GM19372 (cell line): ENCODE data around the gene CBLL1.

Source experiments
- ATAC-seq: cut with Tn5 transposase; IDR thresholded peaks from one replicate; pipeline ENCODE4 v1.9.1; 2021; ENCODE audit warnings: mild to moderate bottlenecking, low read depth, moderate library complexity; ENCODE audit not compliant: unreplicated experiment

The CBLL1 gene

GRCh38 chr7:107742678-107743566 is 1.0 kb upstream of the CBLL1 start:
- ATAC-seq = peak; percentile 30

DNA sequence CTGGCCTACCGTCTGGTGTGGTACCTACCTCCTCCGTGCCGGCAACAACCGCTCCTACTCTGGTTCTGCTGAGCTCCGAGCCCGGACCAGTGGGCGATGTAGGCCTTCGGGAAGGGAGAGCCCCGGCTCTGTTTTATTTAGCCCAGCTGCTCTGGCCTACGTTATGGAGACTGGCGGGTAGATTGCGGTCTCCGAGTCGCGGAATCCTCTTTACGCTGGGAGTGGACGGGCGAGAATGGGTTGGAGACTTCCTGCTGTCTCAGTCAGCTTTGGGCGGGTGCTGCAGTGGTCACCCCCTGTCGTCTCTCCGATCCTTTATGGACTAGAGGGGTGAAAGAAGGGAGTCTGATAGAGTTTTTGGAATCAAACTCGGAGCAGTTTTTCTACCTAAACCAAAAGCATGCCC is 406 bp downstream of the CBLL1 start:
- ATAC-seq = peak; percentile 24

- ATAC-seq = no peak
Observed at GRCh38 chr7:107746006-107746405, 2.1 kb downstream of the CBLL1 start.

DNA sequence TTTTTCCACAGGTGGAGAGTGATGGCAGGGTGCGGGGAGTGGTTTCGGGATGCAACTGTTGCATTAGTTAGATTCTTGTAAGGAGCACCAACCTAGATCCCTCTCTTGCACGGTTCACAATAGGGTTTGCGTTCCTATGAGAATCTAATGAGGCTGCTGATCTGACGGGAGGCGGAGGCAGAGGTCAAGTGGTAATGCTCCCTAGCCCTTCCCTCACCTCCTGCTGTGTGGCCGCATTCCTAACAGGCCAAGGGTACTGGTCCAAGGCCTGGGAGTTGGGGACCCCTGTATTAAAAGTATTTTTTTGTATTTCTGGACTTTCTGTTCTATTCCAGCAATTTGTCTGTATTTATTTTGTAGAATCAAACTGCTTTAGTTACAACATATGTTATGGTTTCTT is 7.2 kb downstream of the CBLL1 start:
- no peak for ATAC-seq

GRCh38 chr7:107754642-107755041 is 10.7 kb downstream of the CBLL1 start:
- ATAC-seq = no peak

DNA sequence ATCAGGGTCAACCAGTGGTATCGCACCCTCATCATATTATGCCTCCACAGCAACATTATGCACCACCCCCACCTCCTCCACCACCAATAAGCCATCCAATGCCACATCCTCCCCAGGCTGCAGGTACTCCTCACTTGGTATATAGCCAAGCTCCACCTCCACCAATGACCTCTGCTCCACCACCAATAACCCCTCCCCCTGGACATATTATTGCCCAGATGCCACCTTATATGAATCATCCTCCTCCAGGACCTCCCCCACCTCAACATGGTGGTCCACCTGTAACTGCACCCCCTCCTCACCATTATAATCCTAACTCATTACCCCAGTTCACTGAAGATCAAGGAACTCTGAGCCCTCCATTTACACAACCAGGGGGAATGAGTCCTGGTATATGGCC is 14.7 kb downstream of the CBLL1 start:
- no peak for ATAC-seq

GRCh38 chr7:107767391-107767790 is 23.4 kb downstream of the CBLL1 start:
- no peak for ATAC-seq

- ATAC-seq = no peak
Observed at GRCh38 chr7:107768263-107768662, 24.3 kb downstream of the CBLL1 start.

GRCh38 chr7:107773027-107773426 is 29.1 kb downstream of the CBLL1 start:
- ATAC-seq = no peak

DNA sequence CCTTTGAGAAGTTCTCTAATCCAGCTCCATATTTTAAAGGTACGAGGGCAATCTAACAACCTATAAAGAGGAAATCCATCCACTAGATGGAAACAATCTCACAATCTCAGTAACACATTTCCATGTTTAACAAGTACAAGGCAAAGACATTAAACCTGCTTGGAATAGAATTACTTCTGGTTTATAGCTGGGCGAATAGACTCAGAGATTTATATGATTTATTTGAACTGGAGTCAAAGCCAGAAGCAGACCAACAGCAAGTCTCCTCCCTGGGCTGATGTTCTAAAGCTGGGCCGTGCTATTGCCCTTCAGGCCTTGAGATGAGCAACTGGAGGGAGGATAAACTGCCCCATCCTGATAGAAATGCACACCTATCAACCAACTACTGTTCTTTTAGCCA is 33.8 kb downstream of the CBLL1 start:
- no peak for ATAC-seq

DNA sequence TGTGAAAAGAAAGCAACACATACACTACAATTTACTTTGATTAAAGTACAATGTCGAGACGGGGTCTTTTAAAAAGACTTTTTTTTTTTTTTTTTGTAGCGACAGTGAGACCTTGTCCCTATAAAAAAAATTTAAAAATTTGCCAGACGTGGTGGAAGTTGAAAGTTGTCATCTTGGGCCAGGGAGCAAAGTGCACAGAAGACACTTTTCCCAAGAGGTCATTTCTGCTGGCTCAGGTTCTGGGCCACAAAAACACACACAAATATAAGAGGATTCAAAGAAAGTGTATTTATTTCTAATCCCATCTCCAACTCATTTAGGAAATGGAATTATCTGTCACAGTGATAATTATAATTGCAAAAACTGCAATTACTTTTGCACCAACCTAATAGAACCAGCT is 34.3 kb downstream of the CBLL1 start:
- no peak for ATAC-seq

- ATAC-seq = no peak
Observed at GRCh38 chr7:107779647-107780099, 35.7 kb downstream of the CBLL1 start.

DNA sequence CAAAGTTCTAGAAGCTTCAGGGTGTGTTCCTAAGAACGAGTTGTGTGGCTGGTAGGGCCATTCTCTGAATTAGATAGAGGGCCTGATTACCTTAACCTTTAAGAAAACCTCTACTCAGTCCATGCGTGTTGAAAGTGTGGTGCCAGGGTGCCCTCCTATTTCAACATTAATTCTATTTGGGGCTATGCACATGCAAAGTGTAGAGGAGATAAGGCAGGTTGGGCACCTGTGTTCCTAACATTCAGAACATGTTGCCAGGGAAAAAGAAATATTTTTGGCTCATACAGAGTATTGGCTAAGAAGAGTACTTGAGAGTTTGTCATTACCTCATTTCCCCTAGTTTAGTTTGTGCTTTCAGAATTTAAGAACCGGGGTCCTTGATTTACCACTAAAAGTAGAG is 38.4 kb downstream of the CBLL1 start:
- no peak for ATAC-seq

GRCh38 chr7:107783648-107784047 is 39.7 kb downstream of the CBLL1 start:
- ATAC-seq = no peak

DNA sequence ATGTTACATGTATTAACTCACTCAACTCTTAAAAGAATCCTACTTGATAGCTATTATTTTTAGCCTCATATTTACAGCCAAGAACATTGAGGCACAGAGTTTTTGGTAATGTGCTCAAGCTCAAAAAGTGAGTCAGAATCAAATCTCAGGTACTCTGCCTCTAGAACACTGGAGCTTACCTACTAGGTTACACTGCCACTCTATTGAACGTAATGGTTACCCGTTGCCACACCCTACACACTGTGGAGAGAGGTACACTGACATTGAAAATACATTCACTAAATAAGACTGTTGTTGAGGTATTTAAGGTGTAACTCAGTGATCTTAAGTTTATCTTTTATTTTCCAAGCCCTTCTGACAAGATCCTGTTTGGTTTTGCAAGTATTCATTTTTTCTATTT is 41.2 kb downstream of the CBLL1 start:
- ATAC-seq = no peak

GRCh38 chr7:107785926-107786325 is 42.0 kb downstream of the CBLL1 start:
- no peak for ATAC-seq

GRCh38 chr7:107788216-107788615 is 44.3 kb downstream of the CBLL1 start:
- ATAC-seq = no peak

DNA sequence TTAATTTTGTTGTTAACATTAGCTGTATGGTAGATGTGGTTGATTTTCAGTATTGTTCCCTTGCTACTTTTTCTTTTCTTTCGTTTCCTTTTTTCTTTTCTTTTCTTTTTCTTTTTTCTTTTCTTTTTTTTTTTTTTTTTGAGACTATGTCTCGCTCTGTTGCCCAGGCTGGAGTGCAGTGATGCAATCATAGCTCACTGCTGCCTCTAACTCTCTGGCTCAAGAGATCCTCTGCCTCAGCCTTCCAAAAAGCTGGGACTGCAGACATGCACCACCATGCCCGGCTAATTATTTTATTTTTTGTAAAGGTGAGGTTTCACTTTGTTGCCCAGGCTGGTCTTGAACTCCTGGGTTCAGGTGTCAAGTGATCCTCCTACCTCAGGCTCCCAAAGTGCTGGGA is 44.7 kb downstream of the CBLL1 start:
- ATAC-seq = no peak

- no peak for ATAC-seq
Observed at GRCh38 chr7:107789647-107790046, 45.7 kb downstream of the CBLL1 start.

DNA sequence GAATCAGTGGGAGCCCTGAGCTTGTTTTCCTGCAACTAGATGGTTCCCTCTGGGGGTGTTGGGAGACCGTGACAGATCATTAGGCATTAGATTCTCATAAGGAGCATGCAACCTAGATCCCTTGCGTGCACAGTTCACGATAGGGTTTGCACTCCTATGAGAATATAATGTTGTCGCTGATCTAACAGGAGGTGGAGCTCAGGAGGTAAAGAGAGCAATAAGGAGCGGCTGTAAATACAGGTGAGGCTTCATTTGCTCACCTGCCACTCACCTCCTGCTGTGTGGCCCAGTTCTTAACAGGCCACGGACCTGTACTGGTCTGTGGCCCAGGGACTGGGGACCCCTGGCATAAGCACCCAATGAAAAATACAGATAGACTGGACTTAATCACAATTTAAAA is 48.4 kb downstream of the CBLL1 start:
- no peak for ATAC-seq

DNA sequence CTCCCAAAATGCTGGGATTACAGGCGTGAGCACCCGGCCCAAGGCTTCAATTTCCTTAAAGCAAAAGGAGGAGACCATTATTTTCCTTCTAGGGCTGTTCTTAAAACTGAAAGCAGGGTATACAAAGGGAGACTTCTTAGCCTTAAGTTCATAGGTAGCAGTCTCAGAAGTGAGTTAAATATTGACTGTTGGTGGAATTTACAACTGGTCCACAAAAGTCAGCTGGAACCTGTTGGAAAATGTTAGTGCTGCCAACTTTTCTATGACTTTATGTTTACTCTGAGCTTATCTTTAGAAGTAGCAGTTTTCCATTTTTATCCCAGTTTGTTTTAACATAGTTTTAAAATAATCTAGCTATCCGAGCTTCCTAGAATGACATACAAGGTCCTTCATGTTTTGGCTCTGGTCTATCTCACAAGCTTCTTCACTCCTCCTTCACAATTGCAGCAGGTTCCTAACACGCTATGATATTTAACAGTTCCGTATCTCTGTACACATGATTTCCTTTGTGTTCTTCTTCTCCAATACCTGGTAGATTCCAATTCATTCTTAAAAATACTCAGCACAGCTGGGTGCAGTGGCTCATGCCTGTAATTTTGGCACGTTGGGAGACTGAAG is 55.8 kb downstream of the CBLL1 start:
- ATAC-seq = no peak

DNA sequence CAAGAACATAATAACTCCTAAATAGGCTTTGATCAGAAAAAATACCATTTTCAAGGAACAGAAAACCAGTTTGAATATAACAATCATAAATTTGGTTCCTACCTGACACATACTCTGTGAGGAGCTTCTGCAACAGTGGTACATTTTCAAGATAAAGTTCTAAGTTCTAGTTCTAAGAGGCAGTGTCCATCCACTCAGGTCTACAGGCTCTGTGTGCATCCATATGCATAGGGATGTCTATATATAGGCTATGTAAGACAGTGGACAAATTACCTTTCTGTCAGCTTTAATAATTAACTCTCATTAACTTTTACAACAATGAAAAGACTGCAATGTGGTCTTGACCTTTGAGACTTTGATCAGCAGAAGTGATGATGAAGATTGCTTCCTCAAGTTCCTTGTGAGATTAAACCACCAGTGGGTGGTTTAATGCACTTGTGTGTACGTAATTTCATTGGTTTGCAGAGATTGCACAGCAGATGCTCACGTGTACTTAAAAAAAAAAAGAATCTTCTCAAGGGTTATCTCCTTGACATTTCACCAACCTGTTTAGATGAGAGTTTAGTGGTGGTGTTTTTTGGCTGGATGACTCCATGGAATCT is 59.2 kb downstream of the CBLL1 start, which contains the start of gene SLC26A3:
Gene SLC26A3 (minus strand): TSS at position 215 of the 602 bp plus-strand sequence. CDS start 8,714 bp downstream, outside the sequence.
- ATAC-seq = no peak
